GM06990 (cell line): ENCODE results near the gene XYLT1.

Source experiments
- DNase-seq: peaks from one replicate; pipeline ENCODE4 v3.0.0-alpha.2; 2011; ENCODE audit not compliant: insufficient read length; ENCODE audit errors: extremely low read depth
- H3K27me3 ChIP-seq: replicated peaks from 2 replicates; pipeline ENCODE4 v1.6.0; 2011; ENCODE audit warnings: low read length; ENCODE audit not compliant: control insufficient read depth, insufficient read depth
- H3K36me3 ChIP-seq: 2 replicates; pipeline ENCODE4 v1.5.1; 2011; ENCODE audit warnings: low read length; ENCODE audit not compliant: control insufficient read depth, insufficient read depth
- H3K4me3 ChIP-seq: replicated peaks from 2 replicates; pipeline ENCODE4 v1.5.1; 2011; ENCODE audit warnings: low read depth, mild to moderate bottlenecking, control low read depth, low read length
- CTCF ChIP-seq: IDR thresholded peaks from 2 replicates; pipeline ENCODE4 v1.5.1; 2011; ENCODE audit warnings: low read length, control low read depth, mild to moderate bottlenecking, inconsistent platforms; ENCODE audit not compliant: insufficient read depth, poor library complexity, severe bottlenecking

Gene XYLT1

GRCh38 chr16:17365211-17365541 lies 105.6 kb downstream of the XYLT1 start:
- Histone ChIP-seq H3K4me3 (no peak overlapping the region), H3K27me3 (no peaks in the 10 kb centered on the region; the same call in 1 of the 2 replicates), H3K36me3 (no peaks in the 10 kb centered on the region)
- no peak for TF ChIP-seq CTCF
- DNase-seq: no peak

- H3K36me3 ChIP-seq: no peaks in the 10 kb centered on the region
- no peak for TF ChIP-seq CTCF
- H3K4me3 ChIP-seq: no peak overlapping the region
- no peaks in the 10 kb centered on the region; the same call in 1 of the 2 replicates for H3K27me3 ChIP-seq
- DNase-seq: no peak
These were observed 106.2 kb downstream of the XYLT1 start for GRCh38 chr16:17364319-17365210.

- H3K27me3 ChIP-seq: no peaks in the 10 kb centered on the region; the same call in 1 of the 2 replicates
- no peak for TF ChIP-seq CTCF
- H3K36me3 ChIP-seq: no peaks in the 10 kb centered on the region
- no peak for DNase-seq
- no peak overlapping the region for H3K4me3 ChIP-seq
These were observed 107.8 kb downstream of the XYLT1 start for GRCh38 chr16:17362946-17363345.

- Histone ChIP-seq H3K4me3 (no peak overlapping the region), H3K36me3 (no peaks in the 10 kb centered on the region), H3K27me3 (no peaks in the 10 kb centered on the region; the same call in 1 of the 2 replicates)
- no peak for DNase-seq
- TF ChIP-seq CTCF: no peak
These were observed 108.6 kb downstream of the XYLT1 start for GRCh38 chr16:17362183-17362582.

DNA sequence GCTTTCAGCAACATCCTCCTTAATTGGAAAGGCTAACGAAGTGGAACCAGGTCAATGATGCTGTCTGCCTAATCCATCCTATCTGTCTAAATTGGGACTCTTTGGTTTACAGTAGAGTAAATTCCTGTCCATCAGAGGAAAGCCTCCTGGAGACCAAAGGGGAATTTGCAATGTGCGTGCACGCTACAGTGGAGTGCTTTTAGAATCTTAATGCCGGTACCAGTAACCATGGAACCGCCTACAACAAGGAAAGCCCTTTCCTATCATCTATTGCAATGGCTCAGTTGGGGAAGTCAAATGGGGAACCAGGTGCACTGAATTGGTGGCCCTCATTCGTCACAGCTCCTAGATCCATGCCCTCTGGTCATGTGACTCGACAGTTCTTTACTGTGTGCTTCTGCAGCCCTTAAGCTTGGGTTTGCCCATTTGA lies 110.1 kb downstream of the XYLT1 start:
- Histone ChIP-seq H3K4me3 (no peak overlapping the region), H3K27me3 (no peaks in the 10 kb centered on the region; the same call in 1 of the 2 replicates), H3K36me3 (no peaks in the 10 kb centered on the region)
- no peak for TF ChIP-seq CTCF
- DNase-seq: no peak
